Measurements from ENCODE around the gene PSME4.

PSME4 gene

DNA sequence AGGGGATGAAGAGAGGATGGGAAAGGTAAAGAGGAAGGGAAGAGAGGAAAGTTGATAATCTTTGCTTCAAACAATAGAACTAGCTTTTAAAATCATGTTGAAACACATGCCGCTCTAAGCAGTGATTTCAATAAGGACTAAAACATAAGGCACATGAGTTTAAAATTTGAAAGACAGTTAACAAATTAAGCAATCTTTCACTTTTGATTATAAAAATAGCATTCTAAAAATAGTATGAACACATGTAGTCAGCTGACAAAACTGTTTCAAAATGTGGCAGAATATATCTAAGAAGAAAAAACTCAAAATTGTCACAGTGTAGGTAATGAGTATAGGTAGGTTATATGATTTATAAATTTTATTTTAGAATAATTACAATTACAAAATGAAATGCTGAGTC, 25.3 kb downstream of the PSME4 start:
- TF ChIP-seq, protein P1, sequence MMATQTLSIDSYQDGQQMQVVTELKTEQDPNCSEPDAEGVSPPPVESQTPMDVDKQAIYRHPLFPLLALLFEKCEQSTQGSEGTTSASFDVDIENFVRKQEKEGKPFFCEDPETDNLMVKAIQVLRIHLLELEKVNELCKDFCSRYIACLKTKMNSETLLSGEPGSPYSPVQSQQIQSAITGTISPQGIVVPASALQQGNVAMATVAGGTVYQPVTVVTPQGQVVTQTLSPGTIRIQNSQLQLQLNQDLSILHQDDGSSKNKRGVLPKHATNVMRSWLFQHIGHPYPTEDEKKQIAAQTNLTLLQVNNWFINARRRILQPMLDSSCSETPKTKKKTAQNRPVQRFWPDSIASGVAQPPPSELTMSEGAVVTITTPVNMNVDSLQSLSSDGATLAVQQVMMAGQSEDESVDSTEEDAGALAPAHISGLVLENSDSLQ (IDR thresholded peaks at IDR 0.05): no peak
- TF ChIP-seq TARDBP (IDR thresholded peaks at IDR 0.05) (no peak), ZNF384 (IDR thresholded peaks at IDR 0.05) (no peak), HDGF (IDR thresholded peaks at IDR 0.05; ENCODE audit: borderline replicate concordance) (no peak), ARNT (IDR thresholded peaks at IDR 0.05) (no peak), SUZ12 (IDR thresholded peaks at IDR 0.05) (no peak), FOXA1 (IDR thresholded peaks at IDR 0.05) (no peak), BHLHE40 (IDR thresholded peaks at IDR 0.05; ENCODE audit: borderline replicate concordance) (no peak), L3MBTL2 (conservative IDR thresholded peaks at IDR 0.05) (no peak), NFRKB (IDR thresholded peaks at IDR 0.05) (no peak), CTBP1 (IDR thresholded peaks at IDR 0.05; ENCODE audit: borderline replicate concordance) (no peak), ELF4 (IDR thresholded peaks at IDR 0.05) (no peak), FOXM1 (IDR thresholded peaks at IDR 0.05; ENCODE audit: borderline replicate concordance) (no peak), FOXK2 (IDR thresholded peaks at IDR 0.05) (no peak), LEF1 (IDR thresholded peaks at IDR 0.05; ENCODE audit: borderline replicate concordance) (no peak), SP1 (IDR thresholded peaks at IDR 0.05) (no peak)
- ChIA-PET POLR2A (no interaction called here), CTCF (no interaction called here)
- no peak for DNase-seq (ENCODE audit: extremely low spot score)

DNA sequence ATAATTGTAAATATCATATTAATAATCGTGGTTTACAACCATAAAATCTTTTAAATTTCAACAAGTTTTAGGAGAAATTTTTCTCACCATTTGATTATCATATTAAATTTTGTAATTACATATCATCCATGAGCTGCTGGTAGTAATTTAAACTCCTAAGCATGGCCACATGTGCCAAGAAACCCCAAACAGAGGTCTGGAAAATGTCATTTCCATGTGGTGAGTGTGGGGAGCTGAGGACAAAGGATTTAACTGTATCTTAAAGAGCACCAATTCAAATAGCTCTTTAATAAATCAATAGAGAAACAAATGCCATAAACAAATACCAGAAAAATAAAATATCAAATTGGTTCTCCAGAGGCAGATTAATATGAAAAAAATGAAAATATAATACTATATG, 26.3 kb downstream of the PSME4 start:
- ChIA-PET CTCF (interaction anchor here (0.7 kb wide), 1 partner anchor 26 kb away, joined by 3 read pairs; no protein-coding TSS in a partner anchor), POLR2A (no interaction called here)
- TF ChIP-seq ELF4 (IDR thresholded peaks at IDR 0.05) (no peak), NFRKB (IDR thresholded peaks at IDR 0.05) (no peak), FOXA1 (IDR thresholded peaks at IDR 0.05) (no peak), FOXM1 (IDR thresholded peaks at IDR 0.05; ENCODE audit: borderline replicate concordance) (no peak), BHLHE40 (IDR thresholded peaks at IDR 0.05; ENCODE audit: borderline replicate concordance) (no peak), TARDBP (IDR thresholded peaks at IDR 0.05) (no peak), SP1 (IDR thresholded peaks at IDR 0.05) (no peak), HDGF (IDR thresholded peaks at IDR 0.05; ENCODE audit: borderline replicate concordance) (no peak), SUZ12 (IDR thresholded peaks at IDR 0.05) (no peak), LEF1 (IDR thresholded peaks at IDR 0.05; ENCODE audit: borderline replicate concordance) (no peak), CTBP1 (IDR thresholded peaks at IDR 0.05; ENCODE audit: borderline replicate concordance) (no peak), ZNF384 (IDR thresholded peaks at IDR 0.05) (no peak)
- DNase-seq (ENCODE audit: extremely low spot score): no peak

DNA sequence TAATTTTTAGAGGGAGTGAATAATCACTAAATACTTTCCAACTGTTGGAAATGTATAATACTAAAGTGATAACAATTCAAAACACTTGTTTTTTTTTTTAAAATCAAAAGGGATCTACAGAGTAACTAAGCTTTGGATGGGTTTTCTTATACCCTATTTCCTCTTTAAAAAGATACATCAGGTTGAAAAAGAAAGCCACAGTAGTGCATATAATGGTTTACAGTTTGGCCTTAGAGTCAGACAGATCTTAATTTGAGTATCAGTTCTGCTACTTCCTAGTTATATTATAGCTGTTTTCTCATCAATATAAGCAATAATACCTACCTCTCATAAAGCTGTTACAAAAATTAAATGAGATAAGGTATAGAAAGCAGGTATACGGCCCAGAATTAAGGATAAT, 28.5 kb downstream of the PSME4 start:
- CTCF ChIA-PET: no interaction called here

DNA sequence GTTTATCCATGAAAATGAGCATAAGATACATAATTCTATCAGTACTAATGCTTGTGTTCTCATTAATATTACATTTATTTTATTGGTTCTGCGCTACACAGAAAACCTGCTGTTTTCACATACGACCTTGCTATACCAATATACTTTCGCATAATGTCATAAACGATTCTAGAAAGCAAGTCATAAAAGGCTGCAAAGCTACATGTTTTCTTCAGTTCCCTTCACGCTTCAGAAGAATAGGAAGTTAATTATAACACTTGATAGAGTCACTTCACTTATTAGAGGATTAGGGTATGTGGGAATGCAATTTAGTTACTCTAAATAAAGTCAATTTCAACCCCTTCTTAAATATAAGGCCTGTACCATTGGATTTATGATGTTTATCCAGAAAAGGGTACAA, 29.0 kb downstream of the PSME4 start:
- TF ChIP-seq L3MBTL2 (conservative IDR thresholded peaks at IDR 0.05) (no peak), ZNF384 (IDR thresholded peaks at IDR 0.05) (no peak), TARDBP (IDR thresholded peaks at IDR 0.05) (no peak), FOXA1 (IDR thresholded peaks at IDR 0.05) (no peak), NFRKB (IDR thresholded peaks at IDR 0.05) (no peak), ARNT (IDR thresholded peaks at IDR 0.05) (no peak), CTBP1 (IDR thresholded peaks at IDR 0.05; ENCODE audit: borderline replicate concordance) (no peak), LEF1 (IDR thresholded peaks at IDR 0.05; ENCODE audit: borderline replicate concordance) (no peak), SUZ12 (IDR thresholded peaks at IDR 0.05) (no peak)
- TF ChIP-seq, protein P1 (IDR thresholded peaks at IDR 0.05): no peak
- DNase-seq (ENCODE audit: extremely low spot score): no peak
- ChIA-PET POLR2A (no interaction called here), CTCF (no interaction called here)

More for the DNA sequence above, 28.5 kb downstream of the PSME4 start:
- TF ChIP-seq FOXM1 (IDR thresholded peaks at IDR 0.05; ENCODE audit: borderline replicate concordance) (no peak), SUZ12 (IDR thresholded peaks at IDR 0.05) (no peak), CTBP1 (IDR thresholded peaks at IDR 0.05; ENCODE audit: borderline replicate concordance) (no peak), ELF4 (IDR thresholded peaks at IDR 0.05) (no peak), NFRKB (IDR thresholded peaks at IDR 0.05) (no peak), BHLHE40 (IDR thresholded peaks at IDR 0.05; ENCODE audit: borderline replicate concordance) (no peak), TARDBP (IDR thresholded peaks at IDR 0.05) (no peak), L3MBTL2 (conservative IDR thresholded peaks at IDR 0.05) (no peak), FOXA1 (IDR thresholded peaks at IDR 0.05) (no peak), SP1 (IDR thresholded peaks at IDR 0.05) (no peak), HDGF (IDR thresholded peaks at IDR 0.05; ENCODE audit: borderline replicate concordance) (no peak), LEF1 (IDR thresholded peaks at IDR 0.05; ENCODE audit: borderline replicate concordance) (no peak), ARNT (IDR thresholded peaks at IDR 0.05) (no peak), ZNF384 (IDR thresholded peaks at IDR 0.05) (no peak), FOXK2 (IDR thresholded peaks at IDR 0.05) (no peak)
- TF ChIP-seq, protein P1 (IDR thresholded peaks at IDR 0.05): no peak
- DNase-seq (ENCODE audit: extremely low spot score): no peak
- POLR2A ChIA-PET: interaction anchor here (0.7 kb wide), 1 partner anchor 157 kb away, joined by 3 read pairs; no protein-coding TSS in a partner anchor

DNA sequence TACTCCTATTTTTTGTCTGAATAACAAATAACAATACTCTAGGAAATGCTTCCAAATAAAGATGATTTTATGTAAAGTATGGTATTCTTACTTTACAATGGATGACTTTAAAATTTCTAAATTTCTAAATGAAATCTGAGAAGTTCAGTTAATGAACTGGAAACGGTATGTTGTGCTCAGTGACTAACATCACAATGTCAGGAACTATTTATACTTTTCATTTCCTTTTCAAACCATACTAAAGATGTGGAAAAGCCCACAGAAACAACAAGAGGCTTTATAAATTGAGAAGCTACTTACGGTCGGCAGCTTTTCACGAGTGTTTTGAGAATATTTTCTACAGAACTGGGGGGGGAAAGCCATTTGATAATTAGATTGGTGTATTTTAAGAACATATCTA, 31.1 kb downstream of the PSME4 start:
- POLR2A ChIA-PET: no interaction called here
- DNase-seq (ENCODE audit: extremely low spot score): no peak
- CTCF ChIA-PET: no interaction called here
- no peak for TF ChIP-seq TARDBP (IDR thresholded peaks at IDR 0.05)
- no peak for TF ChIP-seq FOXK2 (IDR thresholded peaks at IDR 0.05)
- no peak for TF ChIP-seq SUZ12 (IDR thresholded peaks at IDR 0.05)
- TF ChIP-seq L3MBTL2 (conservative IDR thresholded peaks at IDR 0.05): no peak
- TF ChIP-seq, protein P1 (IDR thresholded peaks at IDR 0.05): no peak
- TF ChIP-seq ZNF384 (IDR thresholded peaks at IDR 0.05): no peak
- TF ChIP-seq FOXM1 (IDR thresholded peaks at IDR 0.05; ENCODE audit: borderline replicate concordance): no peak

DNA sequence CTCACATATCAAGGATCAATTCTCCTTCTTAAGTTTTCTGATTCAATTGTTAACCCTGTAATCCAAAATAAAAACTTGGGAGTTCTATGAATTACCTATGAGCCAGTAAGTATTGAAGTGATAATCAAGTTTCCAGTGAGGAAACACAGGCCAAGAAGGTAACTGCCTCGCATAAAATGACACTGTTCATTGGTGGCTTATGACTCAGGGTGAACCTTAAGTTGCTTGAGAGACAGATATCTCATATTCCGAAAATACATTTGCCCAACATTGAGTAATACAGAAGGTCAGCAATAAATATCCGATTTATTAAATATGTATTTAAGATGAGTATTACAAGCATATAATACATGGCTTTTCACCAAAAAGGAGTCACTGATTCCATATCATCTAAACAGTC, 31.9 kb downstream of the PSME4 start:
- ChIA-PET POLR2A (no interaction called here), CTCF (no interaction called here)
- TF ChIP-seq SUZ12 (IDR thresholded peaks at IDR 0.05) (no peak), ELF4 (IDR thresholded peaks at IDR 0.05) (no peak), SP1 (IDR thresholded peaks at IDR 0.05) (no peak), ZNF384 (IDR thresholded peaks at IDR 0.05) (no peak), CTBP1 (IDR thresholded peaks at IDR 0.05; ENCODE audit: borderline replicate concordance) (no peak), TARDBP (IDR thresholded peaks at IDR 0.05) (no peak), FOXA1 (IDR thresholded peaks at IDR 0.05) (no peak), NFRKB (IDR thresholded peaks at IDR 0.05) (no peak)
- no peak for DNase-seq (ENCODE audit: extremely low spot score)
